HL-60 (cell line): ENCODE data around the gene VPS41.
A peak's percentile ranks its signal among the peaks of the same experiment; 100 is the strongest.

ENCODE experiments used
- DNase-seq, 2 experiments: peaks; one replicate each; pipeline ENCODE4 v3.0.0-alpha.2; 2010 to 2020; ENCODE audit warnings: low read depth in 1 of 2, low spot score in 1 of 2
- H3K27ac ChIP-seq: fragments of 250-450 bp; sonication (Bioruptor Pico); replicated peaks from 2 replicates; pipeline ENCODE4 v1.5.1; 2020; ENCODE audit warnings: mild to moderate bottlenecking, moderate library complexity
- H3K27me3 ChIP-seq: fragments of 250-450 bp; sonication (Bioruptor Pico); 2 replicates; pipeline ENCODE4 v1.5.1; 2021; ENCODE audit warnings: mild to moderate bottlenecking, moderate library complexity; ENCODE audit not compliant: insufficient read depth, poor library complexity, severe bottlenecking
- H3K4me3 ChIP-seq: replicated peaks from 2 replicates; pipeline ENCODE4 v1.5.1; 2011; ENCODE audit warnings: mild to moderate bottlenecking, control low read depth, low read length; ENCODE audit not compliant: insufficient read depth
- GABPA ChIP-seq: IDR thresholded peaks from 2 replicates; pipeline ENCODE4 v1.6.1; 2012; ENCODE audit warnings: low read depth
- POLR2AphosphoS5 ChIP-seq: IDR thresholded peaks from 2 replicates; pipeline ENCODE4 v1.6.1; 2012; ENCODE audit warnings: low read depth
- SPI1 ChIP-seq: IDR thresholded peaks from 2 replicates; pipeline ENCODE4 v1.6.1; 2012; ENCODE audit warnings: low read depth, mild to moderate bottlenecking, borderline replicate concordance
- TF ChIP-seq, protein P1 (sequence below): IDR thresholded peaks from one replicate; pipeline ENCODE4 v1.5.1; 2011; ENCODE audit warnings: low read length, control low read depth, inconsistent platforms; ENCODE audit not compliant: insufficient read depth
- TF ChIP-seq, protein P2 (sequence below): IDR thresholded peaks from 2 replicates; pipeline ENCODE4 v1.6.1; 2012; ENCODE audit warnings: low read depth; ENCODE audit not compliant: insufficient replicate concordance

VPS41 gene

DNA sequence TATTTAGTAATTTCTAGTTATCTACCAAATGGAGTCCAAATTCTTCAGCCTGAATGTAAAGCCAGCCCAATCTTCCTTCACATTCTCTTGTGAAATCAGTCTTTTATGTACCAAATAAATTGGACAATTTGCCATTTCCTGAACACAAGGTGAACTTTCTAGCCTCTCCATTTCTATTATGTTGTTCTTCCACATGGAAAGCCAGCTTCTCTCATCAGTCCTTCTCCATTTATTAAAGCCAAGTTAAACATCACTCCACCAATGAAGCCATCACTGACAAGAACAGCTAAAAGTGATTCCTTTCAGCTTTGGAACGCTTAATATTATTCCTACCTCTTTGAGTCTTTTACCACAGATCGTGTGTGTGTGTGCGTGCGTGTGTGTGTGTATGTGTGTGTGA is 88.4 kb downstream of the VPS41 start:
- no peak for DNase-seq
- H3K27me3 ChIP-seq, result no peaks in the 10 kb centered on the region
- no peak overlapping the region for H3K4me3 ChIP-seq
- TF ChIP-seq, protein P1, sequence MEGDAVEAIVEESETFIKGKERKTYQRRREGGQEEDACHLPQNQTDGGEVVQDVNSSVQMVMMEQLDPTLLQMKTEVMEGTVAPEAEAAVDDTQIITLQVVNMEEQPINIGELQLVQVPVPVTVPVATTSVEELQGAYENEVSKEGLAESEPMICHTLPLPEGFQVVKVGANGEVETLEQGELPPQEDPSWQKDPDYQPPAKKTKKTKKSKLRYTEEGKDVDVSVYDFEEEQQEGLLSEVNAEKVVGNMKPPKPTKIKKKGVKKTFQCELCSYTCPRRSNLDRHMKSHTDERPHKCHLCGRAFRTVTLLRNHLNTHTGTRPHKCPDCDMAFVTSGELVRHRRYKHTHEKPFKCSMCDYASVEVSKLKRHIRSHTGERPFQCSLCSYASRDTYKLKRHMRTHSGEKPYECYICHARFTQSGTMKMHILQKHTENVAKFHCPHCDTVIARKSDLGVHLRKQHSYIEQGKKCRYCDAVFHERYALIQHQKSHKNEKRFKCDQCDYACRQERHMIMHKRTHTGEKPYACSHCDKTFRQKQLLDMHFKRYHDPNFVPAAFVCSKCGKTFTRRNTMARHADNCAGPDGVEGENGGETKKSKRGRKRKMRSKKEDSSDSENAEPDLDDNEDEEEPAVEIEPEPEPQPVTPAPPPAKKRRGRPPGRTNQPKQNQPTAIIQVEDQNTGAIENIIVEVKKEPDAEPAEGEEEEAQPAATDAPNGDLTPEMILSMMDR, result no peak
- TF ChIP-seq SPI1 (no peak), POLR2AphosphoS5 (no peak), GABPA (no peak)
- TF ChIP-seq, protein P2, sequence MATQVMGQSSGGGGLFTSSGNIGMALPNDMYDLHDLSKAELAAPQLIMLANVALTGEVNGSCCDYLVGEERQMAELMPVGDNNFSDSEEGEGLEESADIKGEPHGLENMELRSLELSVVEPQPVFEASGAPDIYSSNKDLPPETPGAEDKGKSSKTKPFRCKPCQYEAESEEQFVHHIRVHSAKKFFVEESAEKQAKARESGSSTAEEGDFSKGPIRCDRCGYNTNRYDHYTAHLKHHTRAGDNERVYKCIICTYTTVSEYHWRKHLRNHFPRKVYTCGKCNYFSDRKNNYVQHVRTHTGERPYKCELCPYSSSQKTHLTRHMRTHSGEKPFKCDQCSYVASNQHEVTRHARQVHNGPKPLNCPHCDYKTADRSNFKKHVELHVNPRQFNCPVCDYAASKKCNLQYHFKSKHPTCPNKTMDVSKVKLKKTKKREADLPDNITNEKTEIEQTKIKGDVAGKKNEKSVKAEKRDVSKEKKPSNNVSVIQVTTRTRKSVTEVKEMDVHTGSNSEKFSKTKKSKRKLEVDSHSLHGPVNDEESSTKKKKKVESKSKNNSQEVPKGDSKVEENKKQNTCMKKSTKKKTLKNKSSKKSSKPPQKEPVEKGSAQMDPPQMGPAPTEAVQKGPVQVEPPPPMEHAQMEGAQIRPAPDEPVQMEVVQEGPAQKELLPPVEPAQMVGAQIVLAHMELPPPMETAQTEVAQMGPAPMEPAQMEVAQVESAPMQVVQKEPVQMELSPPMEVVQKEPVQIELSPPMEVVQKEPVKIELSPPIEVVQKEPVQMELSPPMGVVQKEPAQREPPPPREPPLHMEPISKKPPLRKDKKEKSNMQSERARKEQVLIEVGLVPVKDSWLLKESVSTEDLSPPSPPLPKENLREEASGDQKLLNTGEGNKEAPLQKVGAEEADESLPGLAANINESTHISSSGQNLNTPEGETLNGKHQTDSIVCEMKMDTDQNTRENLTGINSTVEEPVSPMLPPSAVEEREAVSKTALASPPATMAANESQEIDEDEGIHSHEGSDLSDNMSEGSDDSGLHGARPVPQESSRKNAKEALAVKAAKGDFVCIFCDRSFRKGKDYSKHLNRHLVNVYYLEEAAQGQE, result no peak
- no peak overlapping the region for H3K27ac ChIP-seq

DNA sequence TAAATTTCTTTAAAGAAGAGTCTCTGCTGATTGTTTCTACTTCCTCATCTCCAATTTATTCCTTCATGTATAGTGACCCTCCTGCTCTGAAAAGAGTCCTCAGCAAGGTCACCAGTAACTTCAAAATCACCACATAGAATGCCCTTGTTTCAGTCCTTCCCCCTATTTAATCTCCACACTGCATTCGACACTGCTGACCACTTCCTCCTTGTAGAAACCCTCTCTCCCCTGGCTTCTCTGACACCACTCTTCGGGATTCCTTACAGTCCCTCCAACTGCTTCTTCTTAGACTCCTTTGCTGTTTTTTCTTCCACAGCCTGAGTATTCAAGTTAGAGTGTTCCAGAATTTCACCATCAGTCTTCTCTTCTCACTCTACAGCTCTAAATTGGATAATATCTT is 89.5 kb downstream of the VPS41 start:
- H3K27me3 ChIP-seq, result no peaks in the 10 kb centered on the region
- peak in 1 of 2 experiments; percentile 33 for DNase-seq
- no peak overlapping the region for H3K27ac ChIP-seq
- TF ChIP-seq SPI1 (peak; percentile 76), GABPA (no peak)
- TF ChIP-seq, protein P2, result no peak
- TF ChIP-seq, protein P1, result no peak
- H3K4me3 ChIP-seq, result no peak overlapping the region

DNA sequence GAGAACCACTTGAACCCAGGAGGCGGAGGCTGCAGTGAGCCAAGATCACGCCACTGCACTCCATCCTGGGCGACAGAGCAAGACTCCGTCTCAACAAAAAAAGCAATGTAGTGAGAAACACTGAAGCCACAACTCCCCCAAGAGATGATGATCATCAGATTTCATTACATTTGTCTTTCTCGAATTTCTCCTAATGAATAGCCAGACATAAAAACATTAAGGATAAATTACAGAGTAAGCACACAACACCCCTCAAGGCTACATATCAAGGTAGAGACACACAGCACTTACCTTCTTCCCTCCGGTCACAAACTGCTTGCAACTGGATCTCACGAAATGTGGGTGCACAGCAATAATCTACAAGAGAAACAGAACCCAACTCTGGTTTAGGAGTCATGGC is 91.5 kb downstream of the VPS41 start:
- Histone ChIP-seq H3K27me3 (no peaks in the 10 kb centered on the region), H3K4me3 (no peak overlapping the region), H3K27ac (no peak overlapping the region)
- DNase-seq, result no peak
- TF ChIP-seq, protein P2, result no peak
- no peak for TF ChIP-seq POLR2AphosphoS5
- TF ChIP-seq, protein P1, result no peak
- no peak for TF ChIP-seq SPI1
- TF ChIP-seq GABPA, result no peak
